HG02571 (cell line): Measurements from ENCODE around the gene ZBP1.

Experiments
- ATAC-seq: cut with Tn5 transposase; IDR thresholded peaks from one replicate; pipeline ENCODE4 v1.9.1; 2021; ENCODE audit warnings: mild to moderate bottlenecking, moderate library complexity; ENCODE audit not compliant: unreplicated experiment

Gene ZBP1

DNA sequence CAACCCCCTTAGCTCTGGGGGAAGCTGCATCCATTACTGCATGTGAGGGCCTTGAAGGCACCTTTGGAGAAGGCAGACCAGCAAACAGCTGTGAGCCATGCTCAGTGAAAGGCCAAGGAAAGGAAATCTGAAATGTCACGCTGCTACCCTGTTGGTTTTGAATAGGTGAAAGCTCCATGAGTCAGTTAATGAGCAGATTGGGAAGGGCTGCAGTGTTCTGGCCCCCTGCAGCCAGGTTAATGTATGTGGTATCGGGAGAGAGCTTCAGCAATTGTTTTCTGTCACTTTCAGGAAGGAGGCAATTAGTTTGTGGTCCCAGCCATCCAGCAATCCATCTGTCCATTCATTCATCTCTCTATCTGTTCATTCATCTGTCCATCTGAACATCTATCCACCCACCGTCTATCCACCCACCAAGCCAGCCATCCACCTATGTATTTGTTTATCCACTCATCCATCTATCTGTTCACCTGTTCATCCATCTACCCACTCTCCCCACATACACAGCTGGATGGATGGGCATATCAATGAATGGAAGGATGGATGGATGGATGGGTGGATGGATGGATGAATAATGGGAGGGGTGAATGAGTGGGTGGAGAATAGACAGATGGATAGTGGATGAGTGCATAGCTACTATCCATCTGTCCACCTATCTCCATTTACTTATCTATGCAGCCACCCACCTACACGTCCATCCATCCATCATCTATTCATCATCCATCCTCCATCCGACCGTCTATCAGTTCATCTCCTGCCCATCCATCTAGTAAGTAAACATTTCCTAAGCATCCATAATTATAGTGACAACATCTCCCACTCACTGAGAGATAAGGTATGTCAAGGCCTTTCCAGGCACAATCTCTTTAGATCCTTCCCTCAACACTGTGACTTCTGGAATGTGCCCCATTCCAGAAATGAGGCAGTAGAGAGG lies 43.3 kb downstream of the ZBP1 start:
- no peak for ATAC-seq

DNA sequence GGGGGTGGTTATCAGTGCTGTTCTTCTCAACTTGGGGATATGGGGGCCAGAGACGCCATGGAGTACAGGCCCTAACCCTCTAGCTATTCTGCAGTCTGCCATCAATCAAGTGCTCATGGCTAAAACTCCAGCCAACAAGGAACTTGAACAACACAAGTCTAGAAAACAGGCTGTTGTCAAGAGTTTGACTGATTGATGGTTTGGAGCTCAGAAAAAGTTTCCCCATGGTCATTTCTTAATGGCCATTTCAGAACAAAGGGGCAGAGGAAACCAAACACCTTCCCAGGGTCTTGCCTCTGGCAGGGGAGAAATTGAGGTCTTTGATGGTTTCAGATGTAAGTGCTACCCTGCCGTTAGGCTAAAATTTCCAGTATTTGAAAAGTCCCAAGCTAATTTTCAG lies 44.2 kb downstream of the ZBP1 start:
- ATAC-seq = no peak

DNA sequence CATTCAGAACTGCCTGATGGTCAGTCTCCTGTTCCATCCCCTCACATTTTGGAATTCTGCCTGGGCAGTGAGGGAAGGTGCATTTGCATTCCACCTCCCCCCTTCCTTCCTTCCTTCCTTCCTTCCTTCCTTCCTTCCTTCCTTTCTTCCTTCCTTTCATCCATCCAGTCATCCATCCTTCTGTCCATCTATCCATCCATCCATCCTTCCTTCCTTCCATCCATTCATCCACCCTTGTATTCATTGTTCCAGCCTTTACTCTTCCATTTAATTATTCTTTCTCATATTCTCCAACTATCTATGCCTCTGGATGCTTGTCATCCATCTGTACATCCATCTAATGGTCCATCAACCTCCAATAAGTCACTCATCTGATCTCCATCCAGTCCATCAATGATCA lies 45.3 kb downstream of the ZBP1 start:
- ATAC-seq = no peak

DNA sequence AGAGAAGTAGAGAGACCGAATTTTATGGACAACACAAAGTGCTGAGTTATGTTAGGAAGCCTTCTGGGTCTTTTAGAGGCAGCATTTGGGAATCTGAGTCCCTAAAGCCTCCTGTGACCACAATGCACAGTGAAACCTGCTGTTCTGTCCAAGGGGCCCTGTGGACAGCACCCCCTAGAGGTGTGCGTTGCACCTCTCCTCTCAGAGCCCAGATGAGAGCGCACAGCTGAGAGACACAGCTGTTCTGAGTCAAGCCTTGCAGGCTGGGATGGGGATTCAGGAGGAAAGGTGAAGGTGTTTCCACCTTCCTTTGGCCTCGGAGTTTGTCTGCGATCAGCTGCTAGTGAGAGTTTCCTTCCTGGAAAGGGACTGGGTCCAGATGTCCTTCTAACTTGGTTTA lies 46.3 kb downstream of the ZBP1 start:
- no peak for ATAC-seq

DNA sequence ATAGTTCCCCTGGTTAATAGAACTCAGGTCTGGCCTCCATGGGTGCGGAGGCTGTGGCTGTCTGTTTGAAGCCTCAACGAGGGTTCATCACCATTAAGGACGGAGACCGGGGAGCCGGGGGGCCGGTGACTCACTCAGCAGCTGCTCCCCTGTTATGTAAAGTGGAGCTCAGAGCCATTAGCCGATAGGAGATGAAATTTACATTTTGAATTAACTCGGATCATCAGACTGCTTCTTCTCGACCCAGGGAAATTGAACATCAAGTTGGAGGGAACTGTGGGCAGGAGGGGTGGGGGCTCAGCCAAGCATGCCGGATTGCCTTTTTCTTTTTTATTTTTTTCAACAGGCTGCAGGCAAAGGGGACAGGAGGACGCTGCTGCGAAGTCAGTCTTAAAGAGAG lies 47.0 kb downstream of the ZBP1 start:
- ATAC-seq = no peak

DNA sequence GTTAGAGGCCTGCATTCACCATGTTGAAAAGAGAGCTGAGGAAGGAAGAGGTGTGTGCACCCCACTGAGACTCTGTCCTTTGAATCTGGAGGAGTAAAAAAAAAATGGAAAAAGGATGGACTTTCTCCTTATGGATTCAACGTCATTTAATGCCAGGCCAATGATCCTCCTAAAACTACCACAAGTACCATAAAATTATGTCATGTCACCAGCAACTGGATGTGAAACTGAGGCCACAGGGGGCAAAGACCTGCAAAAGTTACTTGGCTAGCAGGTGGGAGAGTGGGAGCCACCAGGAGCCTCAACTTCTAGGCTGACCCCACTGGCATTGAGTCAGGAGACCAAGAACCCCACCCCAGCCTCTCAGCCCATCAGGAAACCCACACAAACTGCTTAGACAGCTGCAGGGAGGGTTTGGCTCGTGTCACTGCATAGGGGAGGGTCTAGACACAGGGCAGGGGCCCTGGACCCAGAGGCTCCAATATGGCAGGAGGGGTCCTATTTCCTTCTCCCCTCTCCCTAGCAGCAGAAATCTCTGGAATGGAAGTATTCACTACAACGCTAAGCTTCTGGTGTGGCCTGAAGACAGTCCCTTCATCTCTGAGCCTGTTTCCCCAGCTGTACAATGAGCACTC lies 48.3 kb downstream of the ZBP1 start:
- ATAC-seq = no peak

DNA sequence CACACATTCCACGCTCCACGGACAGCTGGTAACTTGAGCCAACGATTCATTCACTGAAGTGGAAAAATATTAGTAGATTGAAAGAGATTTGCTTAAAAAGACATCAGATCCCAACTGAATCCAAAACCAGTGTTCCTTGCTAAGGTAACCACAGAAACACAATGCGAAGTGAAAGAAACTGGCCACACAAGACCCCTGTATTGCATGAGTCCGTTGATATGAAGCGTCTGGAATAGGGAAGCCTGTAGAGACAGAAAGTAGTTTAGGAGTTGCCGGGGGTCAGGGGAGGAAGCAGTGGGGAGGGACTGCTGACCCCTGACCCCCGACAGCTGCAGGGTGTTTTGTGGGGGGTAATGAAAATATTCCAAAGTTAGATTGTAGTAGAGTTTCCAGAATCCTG lies 49.3 kb downstream of the ZBP1 start:
- no peak for ATAC-seq

DNA sequence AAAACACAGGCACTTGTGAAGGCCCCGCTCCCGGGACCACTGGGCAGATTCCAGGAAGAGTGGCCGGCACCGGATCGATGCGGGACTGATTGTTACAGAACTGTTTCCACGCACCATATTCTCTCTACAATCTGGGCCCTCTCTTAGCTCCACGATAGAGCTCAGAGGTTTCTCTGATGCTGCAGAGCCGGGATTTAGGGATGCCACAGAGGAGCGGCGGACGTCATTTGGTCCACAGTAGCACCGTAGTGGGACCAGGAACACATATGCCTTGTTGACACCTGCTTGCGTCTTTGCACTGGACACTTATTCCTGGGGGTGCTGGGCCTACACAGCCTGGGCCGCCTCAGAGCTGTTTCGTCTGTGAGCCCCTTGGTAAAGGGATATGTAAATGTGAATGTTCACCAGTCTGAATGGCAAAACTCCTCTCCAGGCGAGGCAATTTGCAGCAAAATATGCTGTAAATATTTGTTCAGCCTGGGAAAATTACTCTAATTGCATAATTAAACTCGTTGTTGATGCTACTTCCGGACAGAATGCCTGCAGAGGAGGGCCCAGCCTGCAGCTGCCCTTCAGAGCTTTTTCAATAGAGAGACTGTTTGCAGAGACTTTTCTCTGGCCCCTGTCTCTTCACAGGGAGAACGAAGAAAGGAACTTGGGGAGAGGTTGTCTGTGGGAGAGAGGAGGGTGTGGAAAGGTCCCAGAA lies 49.9 kb downstream of the ZBP1 start:
- no peak for ATAC-seq

DNA sequence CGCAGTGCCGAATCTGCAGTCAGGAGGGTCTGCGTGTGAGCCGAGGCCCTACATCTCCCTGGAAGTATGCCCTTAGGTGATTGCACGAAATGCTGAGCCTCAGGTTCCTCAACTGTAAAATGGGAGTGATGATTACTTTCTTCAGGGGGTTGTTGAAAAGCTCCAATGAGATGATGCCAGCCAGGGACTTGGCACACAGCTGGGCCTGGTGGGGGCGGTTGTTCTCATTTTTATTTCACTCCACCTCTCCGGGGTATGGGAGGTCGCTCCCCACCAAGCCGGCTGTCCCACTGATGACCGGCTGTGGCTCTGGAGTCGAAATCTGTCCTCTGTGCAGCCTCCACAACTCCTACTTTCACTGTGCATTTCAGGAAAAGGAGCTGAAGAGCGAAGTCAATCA lies 51.3 kb downstream of the ZBP1 start:
- ATAC-seq = no peak

DNA sequence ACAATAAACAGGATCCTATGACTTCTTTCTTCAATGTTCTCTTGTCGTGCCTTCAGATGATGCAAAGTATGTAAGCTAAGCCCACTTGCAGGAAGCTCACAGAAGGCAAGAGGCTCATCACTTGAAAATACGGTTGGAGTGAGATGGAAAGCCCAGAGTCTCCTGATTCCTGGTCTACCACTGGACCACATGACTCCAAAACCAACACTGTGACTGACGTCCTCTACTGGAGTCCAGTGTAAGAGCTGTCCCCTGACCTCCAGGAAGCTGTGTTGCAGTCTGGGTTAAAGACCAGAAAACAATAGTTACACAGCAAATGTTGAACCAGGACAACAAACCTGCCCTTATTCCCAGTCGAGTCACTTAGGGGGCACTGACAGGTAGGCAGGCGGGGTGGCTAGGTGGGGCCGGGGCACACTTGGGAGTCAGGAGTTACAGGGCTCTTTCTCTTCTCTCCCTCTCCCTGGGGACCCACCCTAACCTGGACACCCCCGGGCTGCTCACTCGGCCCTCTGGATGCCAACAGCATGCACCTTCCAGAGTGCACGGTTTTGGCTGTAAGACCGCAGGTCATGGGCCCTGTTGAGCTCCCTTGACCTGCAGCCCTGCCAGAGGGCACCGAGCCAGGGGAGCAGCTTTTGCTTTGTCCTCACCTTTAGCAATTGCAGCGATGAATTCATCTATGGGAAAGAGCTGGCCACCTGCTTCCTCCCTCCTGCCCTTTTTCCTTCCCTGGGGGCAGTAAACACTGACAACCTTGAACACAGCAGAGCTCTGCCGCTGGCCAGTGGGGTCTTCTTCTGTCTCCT lies 51.9 kb downstream of the ZBP1 start:
- no peak for ATAC-seq

DNA sequence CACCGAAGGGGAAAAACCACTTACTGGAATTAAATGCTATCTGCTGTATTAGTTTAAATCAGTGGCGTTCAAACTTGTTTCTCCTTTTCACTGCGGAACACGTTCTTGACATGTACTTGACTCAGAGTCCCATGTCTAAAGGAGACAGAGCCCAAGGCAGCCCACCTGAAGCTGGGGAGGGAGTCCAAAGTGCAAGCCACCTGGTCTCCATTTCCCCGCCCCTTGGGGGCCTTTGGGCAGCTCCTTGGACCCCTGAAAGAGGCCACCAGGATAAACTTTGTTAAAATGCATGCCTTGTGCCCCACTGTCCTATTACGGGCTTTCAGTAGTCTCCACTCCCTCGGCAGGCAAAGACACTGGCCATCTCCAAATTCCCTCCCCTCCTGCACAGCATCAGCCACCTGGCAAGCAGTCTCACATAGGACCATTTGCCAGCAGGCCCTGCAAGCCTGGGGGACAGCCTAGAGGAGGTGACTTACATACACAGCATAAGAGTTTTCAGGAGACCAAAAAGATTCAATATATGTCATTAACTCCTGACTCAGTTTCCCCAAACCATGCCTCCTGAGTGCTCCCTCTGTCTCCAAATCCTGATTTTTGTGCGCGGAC lies 52.7 kb downstream of the ZBP1 start:
- ATAC-seq = no peak

DNA sequence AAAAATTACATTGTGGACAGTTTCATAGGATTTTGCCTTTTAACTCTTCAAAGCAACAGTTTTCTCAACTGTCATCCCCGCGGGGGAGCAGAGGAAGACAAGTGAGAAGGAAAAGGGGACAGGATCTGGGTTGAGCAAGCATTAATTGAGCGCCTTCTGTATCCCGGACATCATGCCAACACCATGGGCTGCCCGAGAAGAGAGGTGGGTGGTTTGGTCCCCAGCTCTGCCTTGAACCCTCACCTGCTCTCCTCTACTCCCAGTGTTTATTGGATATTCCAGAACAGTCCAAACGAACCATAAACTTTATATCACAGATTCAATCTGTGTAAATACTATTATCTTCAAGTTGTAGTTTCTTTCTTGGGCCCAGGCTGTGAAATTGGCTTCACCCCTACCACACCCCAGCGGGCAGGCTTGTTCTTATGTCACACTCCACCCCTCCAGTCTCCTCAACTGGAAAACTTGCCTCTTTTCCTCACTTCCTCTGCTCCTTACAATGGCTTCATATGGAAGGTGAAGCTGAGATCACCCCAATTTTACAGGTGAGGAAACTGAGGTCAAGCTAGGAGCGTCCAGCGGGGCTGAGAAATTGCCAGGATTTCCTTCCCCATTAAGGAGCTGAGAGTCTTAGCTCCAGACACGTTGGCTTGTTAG lies 53.3 kb downstream of the ZBP1 start:
- no peak for ATAC-seq

DNA sequence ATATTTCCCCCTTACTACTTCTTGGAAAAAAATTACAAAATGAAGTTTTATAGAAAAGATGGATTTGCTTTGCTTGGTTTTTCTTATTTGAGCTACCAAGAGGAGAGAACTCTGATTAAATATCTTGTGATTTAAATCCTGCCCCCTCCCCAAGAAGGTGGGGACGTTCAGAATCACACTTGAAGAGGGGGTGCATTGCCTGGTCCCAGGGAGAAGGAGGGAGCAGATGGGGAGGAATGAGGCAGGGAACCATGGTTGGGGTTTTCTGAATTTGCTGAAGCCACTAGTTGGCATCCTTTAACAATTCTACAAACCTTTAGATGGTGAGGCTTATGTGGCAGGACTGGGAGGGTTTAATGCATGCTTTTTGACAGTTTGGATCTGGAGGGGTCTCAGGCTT lies 53.8 kb downstream of the ZBP1 start:
- no peak for ATAC-seq

DNA sequence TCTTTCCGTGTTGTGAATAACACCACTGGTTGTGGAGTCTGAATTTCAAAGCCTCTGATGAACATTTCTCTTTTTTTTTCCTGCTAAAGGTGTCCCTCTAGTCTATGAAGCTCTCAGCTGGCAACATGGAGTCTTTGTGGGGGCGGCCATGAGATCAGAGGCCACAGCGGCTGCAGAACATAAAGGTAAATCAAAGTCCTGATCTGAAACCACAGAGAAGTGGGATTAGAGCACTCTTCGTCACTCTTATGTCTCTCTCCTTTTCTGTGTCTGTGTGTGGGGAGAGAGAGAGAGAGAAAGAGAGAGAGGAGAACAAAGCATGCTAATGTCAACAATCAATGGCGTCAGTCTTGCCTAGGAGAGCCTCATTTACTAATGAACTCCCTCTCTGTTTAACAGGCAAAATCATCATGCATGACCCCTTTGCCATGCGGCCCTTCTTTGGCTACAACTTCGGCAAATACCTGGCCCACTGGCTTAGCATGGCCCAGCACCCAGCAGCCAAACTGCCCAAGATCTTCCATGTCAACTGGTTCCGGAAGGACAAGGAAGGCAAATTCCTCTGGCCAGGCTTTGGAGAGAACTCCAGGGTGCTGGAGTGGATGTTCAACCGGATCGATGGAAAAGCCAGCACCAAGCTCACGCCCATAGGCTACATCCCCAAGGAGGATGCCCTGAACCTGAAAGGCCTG lies 55.1 kb downstream of the ZBP1 start:
- no peak for ATAC-seq

DNA sequence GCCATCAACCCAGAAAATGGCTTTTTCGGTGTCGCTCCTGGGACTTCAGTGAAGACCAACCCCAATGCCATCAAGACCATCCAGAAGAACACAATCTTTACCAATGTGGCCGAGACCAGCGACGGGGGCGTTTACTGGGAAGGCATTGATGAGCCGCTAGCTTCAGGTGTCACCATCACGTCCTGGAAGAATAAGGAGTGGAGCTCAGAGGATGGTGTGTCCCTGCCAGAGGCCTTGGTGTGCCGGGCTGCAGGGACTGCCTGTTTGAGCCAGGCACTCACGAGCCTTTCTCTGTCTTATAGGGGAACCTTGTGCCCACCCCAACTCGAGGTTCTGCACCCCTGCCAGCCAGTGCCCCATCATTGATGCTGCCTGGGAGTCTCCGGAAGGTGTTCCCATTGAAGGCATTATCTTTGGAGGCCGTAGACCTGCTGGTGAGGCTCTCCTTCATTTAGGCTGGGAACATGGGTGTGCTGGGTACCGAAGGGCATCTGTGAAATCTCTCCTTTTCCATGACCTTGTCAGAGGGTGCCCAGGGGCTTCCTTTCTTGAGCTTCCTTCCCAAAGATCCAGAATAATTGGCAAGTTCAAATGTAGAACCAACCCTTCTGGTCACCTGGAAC lies 55.9 kb downstream of the ZBP1 start:
- ATAC-seq = no peak

DNA sequence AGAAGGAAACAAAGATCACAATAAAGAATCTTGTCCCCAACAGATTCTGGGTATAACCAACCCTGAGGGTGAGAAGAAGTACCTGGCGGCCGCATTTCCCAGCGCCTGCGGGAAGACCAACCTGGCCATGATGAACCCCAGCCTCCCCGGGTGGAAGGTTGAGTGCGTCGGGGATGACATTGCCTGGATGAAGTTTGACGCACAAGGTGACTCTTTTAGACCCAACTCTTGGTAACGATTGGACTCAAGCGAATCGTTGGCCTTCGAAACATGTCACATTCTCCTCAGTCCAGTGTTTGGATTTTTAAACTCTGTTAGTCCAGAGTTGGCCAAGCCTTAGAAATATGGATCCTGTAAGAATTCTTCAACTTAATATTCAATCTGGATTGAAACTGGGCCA lies 56.7 kb downstream of the ZBP1 start:
- ATAC-seq = no peak

DNA sequence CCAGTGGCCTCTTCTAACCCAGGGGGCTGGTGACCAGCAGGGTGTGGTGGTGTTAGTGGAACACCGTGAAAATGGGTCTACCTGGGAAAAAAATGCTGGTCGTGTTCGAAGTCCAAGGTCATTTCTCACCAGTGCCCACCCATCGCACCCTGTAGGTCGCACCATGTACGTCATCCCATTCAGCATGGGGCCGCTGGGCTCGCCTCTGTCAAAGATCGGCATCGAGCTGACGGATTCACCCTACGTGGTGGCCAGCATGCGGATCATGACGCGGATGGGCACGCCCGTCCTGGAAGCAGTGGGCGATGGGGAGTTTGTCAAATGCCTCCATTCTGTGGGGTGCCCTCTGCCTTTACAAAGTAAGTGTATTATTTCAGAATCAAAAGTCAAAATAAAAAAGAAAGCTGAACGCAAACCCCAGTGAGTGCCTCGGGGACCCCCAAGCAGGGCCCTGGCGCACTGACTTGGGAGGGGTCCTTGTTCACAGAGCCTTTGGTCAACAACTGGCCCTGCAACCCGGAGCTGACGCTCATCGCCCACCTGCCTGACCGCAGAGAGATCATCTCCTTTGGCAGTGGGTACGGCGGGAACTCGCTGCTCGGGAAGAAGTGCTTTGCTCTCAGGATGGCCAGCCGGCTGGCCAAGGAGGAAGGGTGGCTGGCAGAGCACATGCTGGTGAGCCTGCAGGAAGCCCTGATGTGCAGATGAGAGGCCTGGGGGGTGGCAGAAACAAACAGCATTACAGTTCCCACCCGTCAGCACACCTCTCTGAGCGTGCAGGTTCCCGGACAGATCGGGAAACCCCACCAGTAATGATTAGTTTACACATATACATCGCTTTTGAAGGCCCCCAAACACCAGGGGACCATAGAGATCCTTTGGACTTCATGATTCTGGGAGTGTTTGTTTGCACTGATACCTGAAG lies 57.4 kb downstream of the ZBP1 start:
- no peak for ATAC-seq
